Measurements from ENCODE around the gene MYH8. TPM values are rescaled to one million over a fixed set of nuclear protein-coding genes. Genes with fewer than 3 reads are reported as not detected.
A peak's percentile ranks its signal among the peaks of the same experiment; 100 is the strongest.

Gene MYH8
- total and polyA plus RNA-seq, 7 donors = 0.21 to 17.3 (median 0.34) TPM

DNA sequence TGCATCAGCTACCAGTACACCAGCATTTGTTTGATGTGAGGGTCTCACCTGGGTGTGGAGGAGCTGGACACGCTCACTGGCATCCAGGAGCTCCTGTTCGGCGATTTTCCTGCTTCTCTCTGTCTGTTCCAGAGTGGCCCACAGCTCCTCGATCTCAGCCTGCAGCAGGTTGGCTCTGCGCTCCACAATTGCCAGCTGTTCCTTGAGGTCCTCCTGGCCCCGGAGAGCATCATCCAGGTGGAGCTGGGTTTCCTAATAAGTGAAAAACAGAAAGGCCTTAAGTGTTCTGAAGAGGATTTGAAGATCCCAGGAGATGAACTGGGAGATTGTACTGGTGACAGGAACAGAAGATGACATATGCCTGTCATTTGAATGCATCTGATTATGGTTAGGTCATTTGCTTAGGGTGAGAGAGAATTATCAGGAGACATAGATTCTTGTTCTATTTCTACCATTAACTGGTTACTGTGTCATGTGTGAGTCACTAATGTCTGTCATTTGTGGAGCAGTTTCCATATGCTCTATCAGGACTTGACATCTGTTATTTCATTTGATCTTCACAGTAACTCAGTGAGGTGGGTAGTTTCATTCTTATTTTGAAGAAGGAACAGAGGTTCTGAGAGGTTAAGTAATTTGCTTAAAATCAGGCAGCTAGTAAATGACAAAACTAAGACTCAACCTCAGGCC, 27.4 kb downstream of the MYH8 start:
- intact Hi-C loops (cut with DNase I) = loop anchor here in 1 of 2 donors (10.0 kb wide), 1 partner anchor 80 kb away; no protein-coding TSS in a partner anchor
- no peaks in the 10 kb centered on the region for H3K27me3 ChIP-seq (ENCODE audit: insufficient read depth in 3 of 3, low read length in 2 of 3)
- no peak for ATAC-seq
- TF ChIP-seq, protein P1, sequence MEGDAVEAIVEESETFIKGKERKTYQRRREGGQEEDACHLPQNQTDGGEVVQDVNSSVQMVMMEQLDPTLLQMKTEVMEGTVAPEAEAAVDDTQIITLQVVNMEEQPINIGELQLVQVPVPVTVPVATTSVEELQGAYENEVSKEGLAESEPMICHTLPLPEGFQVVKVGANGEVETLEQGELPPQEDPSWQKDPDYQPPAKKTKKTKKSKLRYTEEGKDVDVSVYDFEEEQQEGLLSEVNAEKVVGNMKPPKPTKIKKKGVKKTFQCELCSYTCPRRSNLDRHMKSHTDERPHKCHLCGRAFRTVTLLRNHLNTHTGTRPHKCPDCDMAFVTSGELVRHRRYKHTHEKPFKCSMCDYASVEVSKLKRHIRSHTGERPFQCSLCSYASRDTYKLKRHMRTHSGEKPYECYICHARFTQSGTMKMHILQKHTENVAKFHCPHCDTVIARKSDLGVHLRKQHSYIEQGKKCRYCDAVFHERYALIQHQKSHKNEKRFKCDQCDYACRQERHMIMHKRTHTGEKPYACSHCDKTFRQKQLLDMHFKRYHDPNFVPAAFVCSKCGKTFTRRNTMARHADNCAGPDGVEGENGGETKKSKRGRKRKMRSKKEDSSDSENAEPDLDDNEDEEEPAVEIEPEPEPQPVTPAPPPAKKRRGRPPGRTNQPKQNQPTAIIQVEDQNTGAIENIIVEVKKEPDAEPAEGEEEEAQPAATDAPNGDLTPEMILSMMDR (IDR thresholded peaks at IDR 0.05) = no peak
- H3K36me3 ChIP-seq (ENCODE audit: insufficient read depth in 1 of 2, low read depth in 1 of 2) = no peaks in the 10 kb centered on the region
- no peaks in the 10 kb centered on the region for H3K4me1 ChIP-seq
- DNase-seq = no peak
- H3K9me3 ChIP-seq = no peaks in the 10 kb centered on the region
- H3K4me3 ChIP-seq = no peak overlapping the region
- WGBS, 3 donors = 79 to 84% (median 81%) methylated on average over 6 of the region's 6 CpGs
- H3K27ac ChIP-seq = no peak overlapping the region

DNA sequence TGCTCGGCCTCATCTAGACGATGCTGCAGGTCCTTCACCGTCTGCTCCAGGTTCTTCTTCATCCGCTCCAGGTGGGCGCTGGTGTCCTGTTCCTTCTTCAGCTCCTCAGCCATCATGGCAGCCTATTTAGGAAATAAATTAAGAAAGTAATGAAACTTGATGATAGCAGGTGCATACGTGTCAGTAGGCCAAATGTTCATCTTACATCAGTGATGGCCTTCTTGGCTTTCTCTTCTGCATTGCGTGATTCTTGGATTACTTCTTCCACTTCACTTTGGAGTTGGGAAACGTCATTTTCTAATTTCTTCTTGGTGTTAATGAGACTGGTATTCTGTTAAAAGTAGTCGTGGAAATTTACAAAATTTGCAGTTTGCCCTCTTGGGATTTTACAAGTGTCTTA, 28.9 kb downstream of the MYH8 start:
- H3K9me3 ChIP-seq = no peaks in the 10 kb centered on the region
- H3K4me1 ChIP-seq = no peaks in the 10 kb centered on the region
- H3K4me3 ChIP-seq = no peak overlapping the region
- H3K36me3 ChIP-seq (ENCODE audit: insufficient read depth in 1 of 2, low read depth in 1 of 2) = no peaks in the 10 kb centered on the region
- TF ChIP-seq, protein P1 (IDR thresholded peaks at IDR 0.05) = no peak
- DNase-seq (no peak), ATAC-seq (peak in 2 of 4 donors; percentile 24 to 66)
- no peak overlapping the region for H3K27ac ChIP-seq
- 46 to 73% (median 56%) methylated on average over 9 of the region's 9 CpGs for WGBS, 3 donors
- no peaks in the 10 kb centered on the region for H3K27me3 ChIP-seq (ENCODE audit: insufficient read depth in 3 of 3, low read length in 2 of 3)
- intact Hi-C loops (cut with DNase I) = loop anchor here in 1 of 2 donors (10.0 kb wide), 1 partner anchor 82 kb away; no protein-coding TSS in a partner anchor

DNA sequence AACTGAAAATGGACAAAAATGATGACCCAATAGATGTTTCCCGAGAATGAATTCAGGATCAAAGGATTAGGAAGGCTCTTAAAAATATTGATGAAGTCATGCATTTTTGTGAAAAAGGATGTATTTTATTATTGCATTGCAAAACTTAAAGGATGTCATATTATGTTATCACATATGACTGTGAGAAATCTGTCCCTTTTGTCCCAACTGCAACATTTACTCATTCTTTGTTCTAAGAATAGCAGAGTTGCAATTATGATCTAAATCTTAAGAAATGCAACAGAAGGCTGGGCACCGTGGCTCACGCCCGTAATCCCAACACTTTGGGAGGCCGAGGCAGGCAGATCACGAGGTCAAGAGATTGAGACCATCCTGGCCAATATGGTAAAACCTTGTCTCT, 35.9 kb downstream of the MYH8 start:
- H3K27ac ChIP-seq = no peak overlapping the region
- intact Hi-C loops (cut with DNase I) = no loop called here
- no peaks in the 10 kb centered on the region for H3K9me3 ChIP-seq
- no peaks in the 10 kb centered on the region for H3K36me3 ChIP-seq (ENCODE audit: insufficient read depth in 1 of 2, low read depth in 1 of 2)
- ATAC-seq (no peak), DNase-seq (no peak)
- TF ChIP-seq, protein P1 (IDR thresholded peaks at IDR 0.05) = no peak
- peaks cover 11% of the 10 kb centered on the region for H3K4me1 ChIP-seq
- WGBS, 3 donors = 52 to 64% (median 60%) methylated on average over 6 of the region's 6 CpGs
- no peaks in the 10 kb centered on the region for H3K27me3 ChIP-seq (ENCODE audit: insufficient read depth in 3 of 3, low read length in 2 of 3)
- H3K4me3 ChIP-seq = no peak overlapping the region

DNA sequence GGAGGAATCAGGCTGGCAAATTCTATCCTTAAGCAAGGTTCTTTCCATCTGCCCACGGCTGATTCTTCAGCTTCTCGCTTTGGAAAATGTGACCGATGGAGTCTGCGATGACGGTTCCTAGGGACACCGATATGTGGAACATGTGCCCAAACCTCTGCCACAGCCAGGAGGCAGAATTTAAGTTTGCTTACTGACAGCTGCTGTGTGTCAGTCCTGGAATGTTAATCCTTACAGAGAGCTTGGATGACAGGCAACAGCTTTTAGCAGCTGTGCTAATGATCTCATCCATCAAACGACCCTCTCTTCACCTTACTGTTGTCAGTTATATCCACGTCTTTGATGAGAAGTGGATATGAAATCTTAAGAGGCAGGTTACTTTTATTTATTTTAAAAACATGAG, 37.6 kb downstream of the MYH8 start:
- peak overlapping the region; percentile 77 for H3K27ac ChIP-seq
- peak in 1 of 2 donors; percentile 57 for DNase-seq
- peak overlapping the region; percentile 26 for H3K4me3 ChIP-seq
- peak; percentile 86 to 98 (median 97) for ATAC-seq
- H3K4me1 ChIP-seq = peaks cover 11% of the 10 kb centered on the region
- H3K36me3 ChIP-seq (ENCODE audit: insufficient read depth in 1 of 2, low read depth in 1 of 2) = no peaks in the 10 kb centered on the region
- TF ChIP-seq, protein P1 (IDR thresholded peaks at IDR 0.05) = no peak
- H3K27me3 ChIP-seq (ENCODE audit: insufficient read depth in 3 of 3, low read length in 2 of 3) = no peaks in the 10 kb centered on the region
- intact Hi-C loops (cut with DNase I) = loop anchor here in 1 of 2 donors (5.0 kb wide), 1 partner anchor 238 kb away; no protein-coding TSS in a partner anchor
- 17 to 37% (median 26%) methylated on average over 8 of the region's 8 CpGs for WGBS, 3 donors
- H3K9me3 ChIP-seq = no peaks in the 10 kb centered on the region
